Esophagus muscularis mucosa (tissue), 4 donors: ENCODE data around the gene STRIT1. TPM values are rescaled to one million over a fixed set of nuclear protein-coding genes. Genes with fewer than 3 reads are reported as not detected.
"Not testable (repeated sequence)": the region's sequence is repeated elsewhere in the genome, so short reads cannot be mapped to it uniquely, and the experiment has no call there.

Source experiments
- DNase-seq: peaks from one replicate; pipeline ENCODE4 v3.0.0-alpha.2; 2017; ENCODE audit errors: extremely low spot score
- H3K27ac ChIP-seq, 4 donors: fragments of 200-600 bp; sonication (generic); replicated peaks in 1 of 4; 1 replicate in 3 of 4; 2 replicates in 1 of 4; pipeline ENCODE4 v1.5.1; 2016 to 2019; ENCODE audit warnings: mild to moderate bottlenecking in 1 of 4
- H3K27me3 ChIP-seq, 4 donors: fragments of 200-600 bp; sonication (generic); one replicate each; pipeline versions ENCODE4 v1.5.1 to v1.6.0; 2016 to 2019
- H3K36me3 ChIP-seq, 4 donors: fragments of 200-600 bp; sonication (generic); one replicate each; pipeline ENCODE4 v1.5.1; 2016 to 2019
- H3K4me1 ChIP-seq, 4 donors: fragments of 200-600 bp; sonication (generic); one replicate each; pipeline ENCODE4 v1.5.1; 2016 to 2019
- H3K4me3 ChIP-seq, 4 donors: fragments of 200-600 bp; sonication (generic); 1 replicate in 2 of 4; 2 replicates in 2 of 4; pipeline ENCODE4 v1.5.1; 2016 to 2019; ENCODE audit warnings: mild to moderate bottlenecking in 4 of 4, moderate library complexity in 1 of 4
- H3K9me3 ChIP-seq, 4 donors: fragments of 200-600 bp; sonication (generic); 1 replicate in 3 of 4; 2 replicates in 1 of 4; pipeline ENCODE4 v1.5.1; 2016 to 2019
- EP300 ChIP-seq: sonication (generic); formaldehyde crosslinking; IDR thresholded peaks from one replicate; pipeline ENCODE4 v1.6.1; 2017; ENCODE audit warnings: antibody characterized with exemption
- POLR2A ChIP-seq: fragments of 450-650 bp; IDR thresholded peaks from one replicate; pipeline ENCODE4 v1.6.1; 2017; ENCODE audit warnings: antibody characterized with exemption, moderate library complexity, mild to moderate bottlenecking, low read depth
- POLR2AphosphoS5 ChIP-seq, 2 donors: sonication (generic); formaldehyde crosslinking; IDR thresholded peaks; one replicate each; pipeline ENCODE4 v1.6.1; 2017; ENCODE audit warnings: antibody characterized with exemption in 2 of 2
- WGBS: methylation state at CpG from one replicate; pipeline ENCODE4 v1.1.5; 2018; 5-methylcytosine and 5-hydroxymethylcytosine counted together
- intact Hi-C: fragments of 100-400 bp; cut with DNase I; formaldehyde crosslinking; loops from one replicate; pipeline ENCODE4 v1.15.1; 2023
- total RNA-seq, 4 donors: library from RNA; depleted of rRNA; stranded (reverse); fragments of >200 nt; gene quantifications; one replicate each; pipeline versions ENCODE4 v1.1.0 to v1.2.1, GENCODE V29; 2016
- TF ChIP-seq, protein P1 (sequence below), 3 experiments: fragments of 200-600 bp in 2 of 3; fragments of 450-650 bp in 1 of 3; sonication (generic) in 2 of 3; IDR thresholded peaks; one replicate each; pipeline ENCODE4 v1.5.1; 2017 to 2019; ENCODE audit warnings: antibody characterized with exemption in 3 of 3, mild to moderate bottlenecking in 2 of 3, moderate library complexity in 1 of 3

Gene STRIT1
- total RNA-seq, 4 donors from 2014 or later, result not detected

DNA sequence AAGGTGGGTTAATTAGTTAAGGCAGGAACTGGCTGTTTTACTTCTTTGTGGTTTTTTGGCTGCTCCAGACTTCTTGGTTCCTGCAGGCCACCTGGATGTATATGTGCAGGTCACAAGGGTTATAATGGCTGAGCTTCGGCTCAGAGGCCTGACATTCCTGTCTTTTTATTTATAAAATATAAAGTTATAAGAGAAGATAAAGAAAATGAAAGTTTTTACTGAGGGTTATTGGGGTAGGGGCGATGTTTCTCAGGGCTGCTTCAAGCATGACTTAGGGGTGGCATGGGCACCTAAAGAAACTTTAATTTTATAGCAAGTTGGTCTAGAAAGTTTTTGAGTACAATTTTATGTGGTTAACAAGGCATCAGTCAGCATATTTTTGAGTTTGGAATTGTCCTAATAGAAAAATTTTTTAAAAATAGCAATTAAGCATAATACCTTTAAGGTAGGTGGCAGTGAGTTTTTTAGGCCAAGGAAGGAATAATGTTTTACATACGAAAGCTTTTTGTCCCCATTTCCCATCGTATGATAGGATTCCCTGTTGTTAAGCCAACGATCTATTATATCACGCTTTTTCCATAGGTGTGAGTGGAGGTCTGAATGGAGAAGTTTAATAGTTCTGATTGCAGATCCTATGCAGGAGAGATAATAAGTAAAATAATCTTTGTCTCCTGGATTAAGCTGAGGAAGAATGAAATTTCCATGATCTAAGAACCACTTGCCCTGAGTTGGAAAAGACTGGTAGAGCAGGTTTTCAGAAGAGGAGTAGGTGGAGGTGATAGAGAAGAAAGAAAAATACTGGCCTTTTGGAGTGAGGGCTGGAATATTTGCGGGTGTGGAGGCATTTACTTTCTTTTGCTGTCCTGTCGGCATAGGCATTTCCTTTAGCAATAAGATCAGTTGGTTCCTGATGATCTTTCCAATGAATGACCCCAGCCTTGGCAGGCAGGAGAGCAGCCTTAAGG is 10.1 kb downstream of the STRIT1 start:
- intact Hi-C loops, result no loop called here
- H3K27me3 ChIP-seq, result no peaks in the 10 kb centered on the region
- no peak overlapping the region for H3K27ac ChIP-seq
- no peaks in the 10 kb centered on the region for H3K9me3 ChIP-seq
- TF ChIP-seq, protein P1, sequence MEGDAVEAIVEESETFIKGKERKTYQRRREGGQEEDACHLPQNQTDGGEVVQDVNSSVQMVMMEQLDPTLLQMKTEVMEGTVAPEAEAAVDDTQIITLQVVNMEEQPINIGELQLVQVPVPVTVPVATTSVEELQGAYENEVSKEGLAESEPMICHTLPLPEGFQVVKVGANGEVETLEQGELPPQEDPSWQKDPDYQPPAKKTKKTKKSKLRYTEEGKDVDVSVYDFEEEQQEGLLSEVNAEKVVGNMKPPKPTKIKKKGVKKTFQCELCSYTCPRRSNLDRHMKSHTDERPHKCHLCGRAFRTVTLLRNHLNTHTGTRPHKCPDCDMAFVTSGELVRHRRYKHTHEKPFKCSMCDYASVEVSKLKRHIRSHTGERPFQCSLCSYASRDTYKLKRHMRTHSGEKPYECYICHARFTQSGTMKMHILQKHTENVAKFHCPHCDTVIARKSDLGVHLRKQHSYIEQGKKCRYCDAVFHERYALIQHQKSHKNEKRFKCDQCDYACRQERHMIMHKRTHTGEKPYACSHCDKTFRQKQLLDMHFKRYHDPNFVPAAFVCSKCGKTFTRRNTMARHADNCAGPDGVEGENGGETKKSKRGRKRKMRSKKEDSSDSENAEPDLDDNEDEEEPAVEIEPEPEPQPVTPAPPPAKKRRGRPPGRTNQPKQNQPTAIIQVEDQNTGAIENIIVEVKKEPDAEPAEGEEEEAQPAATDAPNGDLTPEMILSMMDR (IDR thresholded peaks at IDR 0.05), result no peak
- TF ChIP-seq POLR2AphosphoS5 (IDR thresholded peaks at IDR 0.05), result no peak
- TF ChIP-seq POLR2A, result no peak
- TF ChIP-seq EP300, result no peak
- no peak for DNase-seq
- no peak overlapping the region for H3K4me3 ChIP-seq
- no peaks in the 10 kb centered on the region for H3K36me3 ChIP-seq
- no peaks in the 10 kb centered on the region for H3K4me1 ChIP-seq
- WGBS, result 91% methylated on average over 8 of the region's 8 CpGs

DNA sequence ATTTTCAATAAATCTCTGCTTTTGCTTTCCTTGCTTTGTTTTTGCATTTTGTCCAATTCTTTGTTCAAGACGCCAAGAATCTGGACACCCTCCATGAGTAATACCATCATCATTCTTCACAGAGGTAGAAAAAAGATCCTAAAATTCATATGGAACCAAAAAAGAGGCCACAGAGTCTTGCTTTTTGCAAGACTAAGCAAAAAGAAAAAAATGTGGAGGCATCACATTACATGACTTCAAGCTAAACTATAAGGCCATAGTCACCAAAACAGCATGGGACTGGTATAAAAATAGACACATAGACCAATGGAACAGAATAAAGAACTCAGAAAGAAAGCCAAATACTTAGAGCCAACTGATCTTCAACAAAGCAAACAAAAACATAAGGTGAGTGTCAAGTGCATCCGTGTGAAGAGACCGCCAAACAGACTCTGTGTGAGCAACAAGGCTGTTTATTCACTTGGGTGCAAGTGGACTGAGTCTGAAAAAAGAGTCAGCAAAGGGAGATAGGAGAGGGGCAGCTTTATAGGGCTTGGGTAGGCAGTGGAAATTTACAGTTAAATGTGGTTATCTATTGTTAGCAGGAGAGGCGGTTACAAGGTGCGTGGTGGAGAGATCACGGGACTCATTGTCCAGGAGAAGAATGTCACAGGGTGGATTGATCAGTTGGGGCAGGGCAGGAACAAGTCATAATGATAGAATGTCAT is 10.9 kb downstream of the STRIT1 start:
- 82% methylated on average over 6 of the region's 6 CpGs for WGBS
- intact Hi-C loops, result no loop called here
- H3K9me3 ChIP-seq, result no peaks in the 10 kb centered on the region
- no peak for DNase-seq
- no peaks in the 10 kb centered on the region for H3K4me1 ChIP-seq
- TF ChIP-seq POLR2AphosphoS5 (IDR thresholded peaks at IDR 0.05) (no peak), EP300 (no peak)
- TF ChIP-seq, protein P1 (IDR thresholded peaks at IDR 0.05), result no peak
- no peak overlapping the region for H3K27ac ChIP-seq
- no peaks in the 10 kb centered on the region for H3K27me3 ChIP-seq
- no peaks in the 10 kb centered on the region for H3K36me3 ChIP-seq
- H3K4me3 ChIP-seq, result no peak overlapping the region

DNA sequence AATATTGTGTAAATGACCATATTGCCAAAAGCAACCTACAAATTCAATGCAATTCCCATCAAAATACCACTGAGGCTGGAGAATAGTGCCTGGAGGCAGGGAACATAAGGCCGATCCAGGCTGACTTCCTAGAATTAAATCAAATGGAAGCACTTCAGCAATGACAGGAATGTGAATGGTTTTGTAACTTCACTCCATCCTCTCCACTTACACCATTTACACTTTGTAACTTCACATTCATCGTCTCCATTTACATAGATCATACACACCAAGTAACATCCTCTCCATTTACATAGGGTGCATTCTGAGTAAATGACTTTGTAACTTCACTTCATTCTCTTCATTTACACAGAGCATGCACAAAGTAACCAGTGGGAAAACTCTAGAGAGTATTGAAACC is 11.6 kb downstream of the STRIT1 start:
- Histone ChIP-seq H3K4me3 (no peak overlapping the region), H3K27ac (no peak overlapping the region), H3K27me3 (no peaks in the 10 kb centered on the region), H3K36me3 (no peaks in the 10 kb centered on the region), H3K9me3 (no peaks in the 10 kb centered on the region), H3K4me1 (no peaks in the 10 kb centered on the region)
- WGBS, result 93% methylated on average over 2 of the region's 2 CpGs
- DNase-seq, result no peak
- intact Hi-C loops, result no loop called here
- TF ChIP-seq POLR2A (no peak), EP300 (no peak), POLR2AphosphoS5 (IDR thresholded peaks at IDR 0.05) (no peak)
- TF ChIP-seq, protein P1 (IDR thresholded peaks at IDR 0.05), result no peak

DNA sequence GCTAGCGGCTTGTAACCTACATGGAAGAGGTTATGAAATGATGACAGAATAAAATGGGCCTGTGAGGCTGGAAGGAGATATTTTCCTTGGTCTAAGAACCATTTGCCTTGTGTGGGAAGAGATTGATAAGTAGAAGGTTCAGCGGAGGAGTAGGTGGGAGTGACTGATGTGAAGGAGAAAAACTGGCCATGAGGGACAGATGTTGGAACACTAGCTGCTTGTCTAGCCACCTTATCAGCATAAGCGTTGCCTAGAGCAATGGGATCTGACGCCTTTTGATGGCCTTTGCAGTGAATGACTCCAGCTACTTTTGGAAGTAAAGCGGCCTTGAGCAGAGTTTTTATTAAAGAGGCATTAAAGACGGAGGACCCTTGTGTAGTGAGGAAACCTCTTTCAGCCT is 17.4 kb downstream of the STRIT1 start:
- intact Hi-C loops, H3K27me3 ChIP-seq, DNase-seq, H3K27ac ChIP-seq, H3K4me1 ChIP-seq, H3K36me3 ChIP-seq, H3K4me3 ChIP-seq, H3K9me3 ChIP-seq: not testable (repeated sequence)
- WGBS, result 92% methylated on average over 6 of the region's 6 CpGs

DNA sequence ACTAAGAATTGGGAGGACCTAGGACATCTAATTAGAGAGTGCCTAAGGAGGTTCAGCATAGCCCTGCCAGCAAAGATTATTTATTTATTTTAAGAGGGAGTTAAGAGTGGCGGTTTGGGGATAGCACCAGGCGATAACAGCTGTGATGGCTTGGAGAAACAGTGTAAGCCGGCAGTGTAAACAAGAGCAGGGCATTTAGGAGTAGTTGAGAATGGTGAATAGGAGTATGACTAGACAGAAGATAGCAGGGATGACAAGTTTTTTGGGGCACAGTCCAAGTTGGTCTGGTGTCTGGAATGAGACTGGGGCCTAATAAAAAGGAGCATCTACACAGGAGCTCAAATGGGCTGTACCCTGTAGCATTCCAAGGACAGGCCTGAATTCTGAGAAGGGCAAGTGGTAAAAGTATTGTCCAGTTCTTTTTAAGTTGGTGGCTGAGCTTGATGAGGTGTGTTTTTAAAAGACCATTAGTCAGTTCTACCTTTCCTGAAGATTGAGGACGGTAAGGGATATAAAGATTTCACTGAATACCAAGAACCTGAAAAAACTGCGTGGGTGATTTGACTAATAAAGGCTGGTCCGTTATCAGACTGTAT is 18.2 kb downstream of the STRIT1 start:
- DNase-seq, H3K27ac ChIP-seq, H3K36me3 ChIP-seq, intact Hi-C loops, H3K9me3 ChIP-seq, H3K4me1 ChIP-seq, H3K4me3 ChIP-seq, H3K27me3 ChIP-seq: not testable (repeated sequence)
- WGBS, result 80% methylated on average over 6 of the region's 6 CpGs

DNA sequence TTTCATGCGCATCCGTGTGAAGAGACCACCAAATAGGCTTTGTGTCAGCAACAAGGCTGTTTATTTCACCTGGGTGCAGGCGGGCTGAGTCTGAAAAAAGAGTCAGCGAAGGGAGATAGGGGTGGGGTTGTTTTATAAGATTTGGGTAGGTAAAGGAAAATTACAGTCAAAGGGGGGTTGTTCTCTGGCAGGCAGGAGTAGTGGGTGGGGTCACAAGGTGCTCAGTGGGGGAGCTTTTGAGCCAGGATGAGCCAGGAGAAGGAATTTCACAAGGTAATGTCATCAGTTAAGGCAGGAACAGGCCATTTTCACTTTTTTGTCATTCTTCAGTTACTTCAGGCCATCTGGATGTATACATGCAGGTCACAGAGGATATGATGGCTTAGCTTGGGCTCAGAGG is 19.0 kb downstream of the STRIT1 start:
- H3K27ac ChIP-seq, H3K4me3 ChIP-seq, H3K27me3 ChIP-seq, intact Hi-C loops, H3K9me3 ChIP-seq, H3K4me1 ChIP-seq, H3K36me3 ChIP-seq, DNase-seq: not testable (repeated sequence)
- 83% methylated on average over 4 of the region's 4 CpGs for WGBS
